Measurements from ENCODE around the gene RAB11FIP4.

RAB11FIP4 gene

DNA sequence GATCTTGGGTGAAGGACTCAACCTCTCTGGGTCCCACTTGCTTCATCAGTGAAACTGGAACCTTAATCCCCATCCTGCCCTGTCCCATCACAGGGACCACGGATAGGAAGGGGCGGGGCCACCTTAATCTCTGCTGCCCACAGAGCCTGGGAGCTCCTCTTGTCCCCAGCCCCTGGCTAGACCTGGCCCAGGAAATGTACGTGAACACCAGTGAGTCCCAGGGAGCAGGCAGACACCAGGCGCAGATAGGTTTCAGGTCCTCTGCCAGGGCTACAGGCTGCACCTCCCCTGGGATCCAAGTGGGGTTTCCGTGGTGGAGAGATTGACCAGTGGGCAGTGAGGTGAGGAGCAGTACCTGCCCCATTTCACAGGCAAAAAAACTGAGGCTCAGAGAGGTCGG, 21.0 kb downstream of the RAB11FIP4 start:
- DNase-seq: no peak

DNA sequence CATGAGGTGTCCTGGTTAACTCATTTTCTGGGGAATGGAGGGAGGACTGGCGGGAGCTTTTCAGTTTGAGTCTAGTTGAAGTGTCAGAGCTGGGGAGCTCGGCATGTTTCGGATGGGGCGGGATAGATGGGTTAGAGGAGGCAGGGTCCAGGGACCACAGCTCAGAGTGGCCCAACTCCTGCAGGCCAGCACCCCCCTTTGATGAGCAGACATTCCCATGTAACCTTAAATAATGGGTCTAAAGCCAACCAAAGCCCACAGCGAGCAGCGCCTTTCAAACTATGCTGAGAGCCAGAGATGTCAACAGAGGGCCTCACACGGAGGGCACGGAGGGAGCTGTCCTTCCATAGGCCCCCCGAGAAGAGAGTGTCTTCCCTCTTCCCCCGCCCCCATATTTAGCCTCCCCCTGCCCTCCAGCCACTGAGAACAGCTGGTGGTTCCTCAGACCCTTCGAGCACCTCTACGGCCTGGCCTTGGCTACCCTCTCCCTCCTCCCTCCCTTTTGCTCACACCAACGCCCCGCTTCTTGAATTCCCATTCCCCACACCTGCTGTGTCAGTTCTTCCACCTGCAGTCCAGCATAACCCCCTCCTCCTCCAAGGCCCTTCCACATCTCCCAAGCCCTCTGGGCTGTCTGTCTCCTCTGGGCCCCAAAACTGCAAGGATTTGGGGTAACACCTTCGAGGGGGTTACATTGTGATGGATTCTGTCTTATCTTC, 21.8 kb downstream of the RAB11FIP4 start:
- no peak for DNase-seq

DNA sequence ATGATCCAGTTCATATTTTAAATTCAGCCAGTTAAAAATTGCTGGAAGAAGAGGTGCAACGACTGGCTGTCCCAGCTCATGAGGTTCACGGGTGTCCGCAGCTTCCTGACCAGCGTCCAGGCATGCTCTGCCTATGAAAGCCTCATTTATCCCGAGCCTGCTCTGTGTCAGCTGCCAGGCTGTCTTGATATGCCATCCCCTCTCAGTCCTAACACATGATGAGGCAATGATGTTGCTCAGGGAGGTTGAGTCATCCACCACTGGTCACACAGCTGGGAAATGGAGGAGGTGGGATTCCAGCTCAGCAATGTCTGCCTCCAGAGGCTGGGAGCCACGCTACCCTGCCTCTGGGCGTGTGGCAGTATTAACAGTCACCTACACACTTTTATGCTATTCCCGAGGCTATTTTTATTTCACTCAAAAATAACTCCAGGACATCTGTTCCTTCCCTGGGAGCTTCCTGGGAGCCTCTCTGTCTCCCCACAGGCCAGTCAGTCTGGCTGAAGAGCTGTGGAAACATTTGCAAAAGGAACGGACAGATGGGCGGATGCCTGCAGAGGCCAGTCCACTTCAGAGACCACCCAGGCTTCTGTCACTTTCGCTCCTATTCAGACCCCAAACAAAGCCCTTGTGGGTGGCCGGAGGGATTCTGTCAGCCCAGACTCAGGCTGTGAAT, 22.5 kb downstream of the RAB11FIP4 start:
- DNase-seq: peak; percentile 43

DNA sequence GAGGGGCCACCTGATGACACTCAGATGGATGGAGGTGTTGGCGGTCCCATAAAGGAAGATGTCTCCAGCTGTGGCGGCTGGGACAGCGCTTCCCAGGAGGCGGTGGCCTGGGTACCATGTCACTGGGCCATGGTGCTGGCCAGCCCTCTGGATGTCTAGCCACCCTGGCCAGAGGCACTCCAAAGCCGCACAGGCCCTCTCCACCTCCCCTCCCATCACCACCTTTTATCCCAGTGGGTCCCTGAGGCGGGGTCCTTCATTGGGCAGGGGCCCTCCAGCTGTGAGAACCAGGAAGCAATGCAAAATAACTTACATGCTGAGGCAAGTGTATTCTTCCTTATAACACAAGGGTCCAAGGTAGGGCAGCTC, 23.1 kb downstream of the RAB11FIP4 start:
- DNase-seq: no peak

DNA sequence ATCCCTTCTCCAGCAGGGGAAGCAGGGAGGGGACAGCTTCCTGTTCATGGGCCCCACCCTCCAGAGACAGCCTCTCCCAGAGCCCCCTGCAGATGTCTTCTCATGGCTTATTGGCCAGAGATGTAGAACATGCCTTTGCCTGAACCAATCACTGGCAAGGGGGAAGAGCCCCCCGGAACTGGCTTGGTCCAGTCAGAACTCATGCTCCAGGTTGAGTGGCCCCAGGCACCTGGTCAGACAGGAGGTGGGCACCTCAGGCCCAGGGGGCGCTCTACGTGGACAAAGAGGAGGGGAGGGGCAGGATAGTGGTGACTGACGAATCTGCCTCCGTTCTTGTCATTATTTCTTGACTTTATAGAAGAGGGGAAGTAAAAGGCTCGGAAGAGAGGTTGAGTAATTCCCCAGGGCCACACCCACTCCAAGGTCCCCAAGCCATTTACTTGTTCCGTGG, 23.6 kb downstream of the RAB11FIP4 start:
- DNase-seq: no peak

DNA sequence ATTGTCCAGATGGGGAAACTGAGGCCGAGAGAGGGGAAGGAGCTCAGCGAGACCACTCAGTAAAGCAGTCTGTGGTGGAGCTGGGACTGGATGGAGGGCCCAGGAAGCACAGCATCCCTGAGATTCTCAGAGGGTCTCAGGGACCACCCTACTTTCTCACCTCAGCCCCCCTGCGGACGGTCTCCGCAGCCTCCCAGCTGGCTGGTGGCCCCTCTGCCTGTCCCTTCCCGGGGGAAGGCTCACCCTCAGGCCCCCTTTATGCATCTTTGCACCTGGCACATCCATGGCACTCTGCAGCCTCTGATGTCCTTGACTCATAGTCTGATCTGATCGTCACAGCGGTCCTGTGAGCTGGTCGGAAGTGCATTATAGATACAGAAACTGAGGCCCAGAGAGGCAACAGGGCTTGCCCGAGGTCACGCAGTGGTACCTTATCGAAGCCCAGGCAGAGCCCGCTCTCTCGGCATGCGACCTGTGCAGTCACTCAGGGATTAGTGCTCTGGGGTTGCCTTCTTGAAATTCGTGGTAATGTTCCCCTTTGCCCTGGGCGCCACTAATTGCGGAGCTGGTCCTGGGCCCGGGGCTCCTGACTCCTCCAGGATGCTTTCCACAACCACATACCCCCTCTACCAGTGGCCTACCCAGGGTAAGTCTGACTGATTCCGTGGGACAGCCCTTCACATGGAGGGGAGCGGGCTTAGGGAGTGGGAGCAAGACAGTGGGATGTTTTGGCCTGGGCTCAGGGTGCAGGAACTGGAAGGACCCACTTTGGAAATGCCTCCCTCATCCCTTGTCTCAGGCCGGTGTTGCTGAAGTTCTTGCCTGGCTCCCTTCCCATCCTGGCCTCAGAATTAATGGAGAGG, 24.4 kb downstream of the RAB11FIP4 start:
- DNase-seq: no peak

DNA sequence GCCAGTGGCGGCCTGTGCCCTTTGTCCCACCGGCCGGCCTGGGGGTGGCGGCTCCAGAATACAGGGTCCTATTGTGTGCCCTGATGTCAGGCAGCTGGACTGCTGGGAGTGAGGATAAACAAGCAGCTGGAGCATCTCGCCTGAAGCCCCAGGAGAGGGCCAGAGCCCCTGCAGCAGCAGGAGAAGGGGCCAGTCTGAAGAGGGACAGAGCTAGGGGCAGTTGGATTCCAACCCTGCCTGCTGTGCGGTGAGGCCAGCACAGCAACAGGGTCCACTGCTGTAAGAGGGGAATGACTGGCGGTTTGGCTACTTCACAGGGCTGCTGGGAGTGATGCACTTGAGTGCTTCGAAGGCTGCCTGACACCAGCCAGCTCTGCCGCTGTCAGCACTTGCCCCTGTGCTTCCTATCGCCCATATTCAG, 25.0 kb downstream of the RAB11FIP4 start:
- DNase-seq: no peak

DNA sequence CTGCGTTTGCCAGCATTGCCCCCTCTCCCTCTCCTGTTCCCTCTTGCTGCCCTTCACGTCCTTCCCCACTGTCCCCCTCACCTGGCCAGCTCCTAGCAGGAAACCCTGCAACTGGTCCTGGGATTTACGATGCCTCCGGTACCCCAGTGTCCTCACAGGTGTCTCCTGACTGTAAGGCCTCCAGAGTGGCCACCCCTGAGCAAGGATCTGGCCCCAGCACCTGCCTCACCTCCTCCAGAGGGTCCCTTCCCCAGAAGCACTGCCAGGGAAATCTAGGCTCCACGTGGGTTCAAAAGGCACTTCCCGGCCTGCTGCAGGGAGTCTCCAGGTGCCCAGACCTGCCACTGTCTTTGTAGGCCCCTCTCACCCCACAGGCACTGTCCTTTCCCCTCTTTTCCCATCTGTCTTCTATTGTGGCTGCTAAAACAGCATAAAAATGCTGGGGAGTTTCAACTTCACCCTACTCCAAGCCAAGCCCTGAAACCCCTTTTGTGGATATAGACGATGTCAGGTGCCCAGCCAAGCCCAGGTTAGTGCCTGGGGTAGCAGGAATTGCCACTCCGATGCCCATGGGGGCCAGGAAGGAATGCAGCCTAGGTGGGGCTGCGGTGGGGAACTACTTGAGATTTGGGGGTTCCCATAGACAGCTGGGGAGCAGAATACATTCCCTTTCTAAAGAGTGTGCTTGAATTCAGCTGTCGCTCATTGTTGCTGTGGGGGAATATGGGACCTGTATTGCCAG, 25.7 kb downstream of the RAB11FIP4 start:
- no peak for DNase-seq

DNA sequence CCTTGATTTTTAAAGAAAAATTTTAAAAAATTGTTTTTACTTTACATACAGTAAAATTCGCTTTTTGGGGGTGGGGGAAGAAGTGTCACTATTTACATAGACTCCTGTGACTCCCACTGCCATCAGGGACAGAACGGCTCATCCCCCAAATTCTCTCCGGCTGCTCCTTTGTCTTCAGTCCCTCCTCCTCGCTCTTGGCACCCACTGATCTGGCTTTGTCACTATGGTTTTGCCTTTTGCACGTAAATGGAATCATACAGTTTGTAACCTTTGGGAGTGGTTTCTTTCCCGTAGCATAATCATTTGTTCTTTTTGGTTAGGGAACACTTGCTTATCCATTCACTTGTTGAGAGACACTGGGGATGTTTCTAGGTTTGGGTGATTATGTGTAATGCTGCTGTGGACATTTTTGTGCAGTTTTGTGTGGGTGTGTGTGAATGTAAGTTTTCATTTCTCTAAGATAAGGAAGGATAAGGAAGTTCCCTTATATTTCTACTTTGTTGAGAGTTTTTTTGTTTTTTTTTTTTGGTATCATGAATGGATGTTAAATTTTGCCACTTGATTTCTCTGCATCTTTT, 27.4 kb downstream of the RAB11FIP4 start:
- DNase-seq: no peak

DNA sequence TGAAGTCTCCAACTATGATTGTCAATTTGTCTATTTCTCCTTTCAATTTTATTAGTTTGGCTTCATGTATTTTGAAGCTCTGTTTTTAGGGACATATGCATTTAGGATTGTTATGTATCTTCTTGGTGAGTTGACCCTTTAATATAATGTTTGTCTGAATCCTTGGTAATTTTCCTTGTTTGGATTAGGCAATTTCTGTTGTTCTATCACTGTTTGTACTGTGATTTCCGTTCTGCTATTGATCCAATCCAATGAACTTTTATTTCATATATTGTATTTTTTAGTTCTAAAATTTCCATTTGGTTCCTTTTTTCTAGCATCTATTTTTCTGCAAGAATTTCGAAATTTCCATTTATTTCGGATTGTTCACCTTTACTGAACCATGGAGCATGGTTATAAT, 31.0 kb downstream of the RAB11FIP4 start:
- no peak for DNase-seq

DNA sequence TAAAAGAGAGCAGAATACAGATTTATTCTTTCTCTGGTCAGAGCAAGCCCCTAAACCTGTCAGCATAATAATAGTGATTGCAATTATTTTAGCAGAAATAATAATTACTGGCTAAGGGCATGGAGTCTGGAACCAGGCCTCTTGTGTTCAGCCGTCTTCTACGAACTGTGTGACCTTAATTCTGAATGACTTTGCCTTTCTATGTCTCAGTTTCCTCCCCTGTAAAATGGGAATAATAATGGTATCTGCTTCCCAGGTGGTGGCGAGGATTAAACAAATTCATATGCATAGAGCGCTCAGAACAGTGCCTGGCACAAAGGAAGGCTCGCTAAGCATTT, 33.4 kb downstream of the RAB11FIP4 start:
- DNase-seq: no peak

DNA sequence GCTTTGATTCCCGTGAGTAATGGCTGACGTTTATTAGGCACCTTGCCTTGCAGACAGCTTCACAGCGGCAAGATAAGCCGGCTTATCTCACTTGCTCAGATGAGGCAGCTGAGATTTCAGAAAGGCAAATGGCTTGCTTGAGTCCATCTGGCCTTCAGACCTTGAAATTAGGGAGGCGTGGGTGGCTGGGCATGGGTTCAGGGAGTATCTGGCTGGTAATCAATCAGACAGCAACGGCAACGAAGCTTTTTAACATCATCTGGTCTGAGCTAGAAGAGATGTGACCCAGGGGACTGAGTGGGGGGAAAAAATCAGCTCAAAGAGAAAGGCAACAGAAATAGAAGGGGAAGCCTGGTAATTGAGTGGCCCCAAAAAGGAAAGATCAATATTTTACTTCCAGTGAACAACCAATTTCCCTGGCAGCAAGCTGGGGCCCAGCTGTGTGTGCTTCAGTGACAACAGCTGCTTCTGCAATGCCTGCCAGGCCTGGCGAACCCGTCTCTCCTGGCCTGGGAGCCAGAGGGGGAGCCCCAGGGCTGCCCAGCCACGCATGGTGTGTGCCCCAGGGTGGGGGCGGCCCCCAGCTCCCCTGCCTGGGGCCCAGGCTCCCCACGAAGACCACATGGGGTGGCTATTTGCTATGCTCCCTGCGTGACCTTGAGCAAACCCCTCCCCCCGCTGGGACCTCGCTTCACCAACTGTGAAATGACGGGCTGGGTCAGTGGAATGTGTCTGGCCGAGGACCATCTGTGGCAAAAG, 34.0 kb downstream of the RAB11FIP4 start:
- no peak for DNase-seq

DNA sequence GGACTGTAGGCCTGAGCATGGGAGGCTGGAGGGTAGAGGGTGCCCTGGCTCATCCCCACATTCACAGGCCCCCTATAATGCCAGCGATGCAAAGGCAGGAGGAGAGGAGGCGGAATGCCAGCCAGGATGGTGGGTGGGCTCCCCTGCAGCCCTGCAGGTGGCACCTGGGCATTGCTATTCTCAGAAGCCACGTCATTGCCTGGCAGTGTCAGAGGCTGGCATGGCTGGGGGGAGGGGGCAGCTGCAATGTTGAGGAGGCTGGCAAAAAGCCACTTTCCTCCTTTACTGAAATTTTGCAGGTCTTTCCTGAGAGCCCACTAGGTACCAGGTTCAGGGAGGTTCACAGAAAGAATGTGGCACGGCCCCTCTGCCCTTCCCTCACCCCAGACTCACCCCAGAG, 36.2 kb downstream of the RAB11FIP4 start:
- DNase-seq: no peak

DNA sequence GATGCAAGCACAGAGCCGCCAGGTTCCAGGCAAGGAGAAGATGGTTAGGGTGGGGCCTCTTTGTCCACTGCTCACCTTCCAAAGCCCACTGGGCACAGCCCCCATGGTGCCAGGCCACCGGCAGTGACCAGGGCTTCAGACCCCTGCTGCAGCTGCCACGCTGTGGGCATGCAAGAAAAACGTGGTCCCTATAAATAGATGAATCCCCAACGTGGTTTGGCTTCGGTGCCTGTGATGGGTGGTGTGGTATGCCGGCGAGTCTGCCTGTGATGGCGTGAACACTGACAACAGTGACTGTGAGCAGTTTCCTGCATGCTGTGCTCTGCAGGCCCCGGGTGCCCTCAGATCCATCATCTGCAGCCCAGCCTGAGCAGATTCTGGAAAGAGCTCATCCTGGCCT, 36.6 kb downstream of the RAB11FIP4 start:
- DNase-seq: no peak

DNA sequence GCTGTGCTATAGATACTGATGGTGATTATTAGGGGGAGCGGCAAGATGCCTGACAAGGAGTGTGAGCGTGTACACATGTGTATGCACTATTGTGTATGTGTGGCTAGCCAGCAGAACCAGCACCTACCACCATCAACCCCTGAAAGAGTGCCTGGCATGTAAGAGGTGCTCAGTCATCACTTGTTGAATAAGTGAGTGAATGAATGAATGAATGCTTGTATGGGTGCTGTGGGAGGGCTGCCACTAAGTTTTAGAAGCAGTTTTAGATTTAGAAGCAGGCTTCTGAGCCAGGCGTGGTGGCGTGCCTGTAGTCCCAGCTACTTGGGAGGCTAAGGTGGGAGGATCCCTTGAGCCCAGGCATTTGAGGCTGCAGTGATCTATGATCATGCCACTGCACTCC, 37.0 kb downstream of the RAB11FIP4 start:
- DNase-seq: no peak

DNA sequence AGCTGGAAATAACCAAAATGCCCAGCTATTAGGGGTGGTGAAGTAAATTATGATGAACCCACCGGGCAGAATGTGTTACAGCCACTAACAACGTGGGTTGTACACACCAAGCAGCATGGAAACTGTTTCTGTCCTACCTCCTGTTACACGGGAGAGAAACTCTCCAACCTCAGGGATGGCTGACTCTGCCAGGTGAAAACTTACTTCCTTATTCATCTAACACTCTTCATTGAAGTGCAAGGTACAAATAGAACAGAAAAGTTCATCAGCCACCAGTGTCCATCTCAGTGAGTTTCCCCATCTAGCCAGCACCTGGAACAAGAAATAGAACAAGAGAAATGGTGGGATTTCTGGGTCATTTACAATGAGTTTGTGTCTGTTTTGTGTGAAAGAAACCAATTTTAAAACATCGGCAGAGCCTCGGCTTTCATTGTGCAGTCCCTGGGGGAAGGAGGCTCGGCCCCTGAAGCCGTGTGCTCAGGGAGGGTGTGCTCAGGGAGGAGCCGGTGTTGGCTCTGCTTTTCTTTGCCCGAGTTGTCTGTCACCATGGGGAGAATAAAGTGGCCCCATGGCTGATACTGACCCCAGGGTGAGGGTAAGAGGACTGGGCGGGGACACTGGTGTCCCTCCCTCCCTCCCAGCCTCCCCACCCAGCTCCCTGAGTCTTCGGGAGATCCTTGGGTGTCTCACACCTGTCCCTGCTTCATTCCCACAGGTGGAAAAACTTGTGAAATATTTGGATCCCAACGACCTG, 39.8 kb downstream of the RAB11FIP4 start:
- DNase-seq: no peak

DNA sequence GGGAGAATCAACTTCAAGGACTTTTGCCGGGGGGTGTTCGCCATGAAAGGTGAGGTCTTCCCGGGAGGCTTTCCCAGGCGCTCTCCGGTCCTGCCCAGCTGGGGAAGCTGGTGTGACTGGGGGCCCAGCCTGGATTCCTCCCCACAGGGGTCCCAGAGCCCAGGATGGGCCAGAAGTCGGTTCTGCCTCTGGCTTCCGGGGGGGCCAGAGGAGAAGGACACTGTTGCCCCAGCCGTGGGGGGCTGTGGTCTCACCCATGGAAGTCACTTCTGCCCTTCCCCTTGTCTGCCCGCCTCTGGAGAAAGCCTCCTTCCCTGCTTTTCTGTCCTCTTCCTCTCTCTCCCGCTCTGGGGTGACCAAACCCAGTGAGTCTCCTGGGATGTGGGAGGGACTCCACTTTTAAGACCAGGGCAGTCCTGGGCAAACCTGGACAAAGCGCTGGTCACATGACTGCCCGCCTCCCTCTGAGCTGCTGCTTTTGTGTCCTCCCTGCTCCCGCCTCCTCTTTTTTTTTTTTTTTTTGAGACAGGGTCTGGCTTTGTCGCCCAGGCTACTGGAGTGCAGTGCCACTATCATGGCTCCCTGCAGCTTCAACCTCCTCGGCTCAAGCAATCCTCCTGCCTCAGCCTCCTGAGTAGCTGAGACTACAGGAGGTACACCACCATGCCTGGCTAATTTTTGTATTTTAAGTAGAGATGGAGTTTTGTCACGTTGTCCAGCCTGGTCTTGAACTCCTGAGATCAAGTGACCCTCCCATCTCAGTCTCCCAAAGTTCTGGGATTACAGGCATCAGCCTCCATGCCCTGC, 40.6 kb downstream of the RAB11FIP4 start:
- no peak for DNase-seq

DNA sequence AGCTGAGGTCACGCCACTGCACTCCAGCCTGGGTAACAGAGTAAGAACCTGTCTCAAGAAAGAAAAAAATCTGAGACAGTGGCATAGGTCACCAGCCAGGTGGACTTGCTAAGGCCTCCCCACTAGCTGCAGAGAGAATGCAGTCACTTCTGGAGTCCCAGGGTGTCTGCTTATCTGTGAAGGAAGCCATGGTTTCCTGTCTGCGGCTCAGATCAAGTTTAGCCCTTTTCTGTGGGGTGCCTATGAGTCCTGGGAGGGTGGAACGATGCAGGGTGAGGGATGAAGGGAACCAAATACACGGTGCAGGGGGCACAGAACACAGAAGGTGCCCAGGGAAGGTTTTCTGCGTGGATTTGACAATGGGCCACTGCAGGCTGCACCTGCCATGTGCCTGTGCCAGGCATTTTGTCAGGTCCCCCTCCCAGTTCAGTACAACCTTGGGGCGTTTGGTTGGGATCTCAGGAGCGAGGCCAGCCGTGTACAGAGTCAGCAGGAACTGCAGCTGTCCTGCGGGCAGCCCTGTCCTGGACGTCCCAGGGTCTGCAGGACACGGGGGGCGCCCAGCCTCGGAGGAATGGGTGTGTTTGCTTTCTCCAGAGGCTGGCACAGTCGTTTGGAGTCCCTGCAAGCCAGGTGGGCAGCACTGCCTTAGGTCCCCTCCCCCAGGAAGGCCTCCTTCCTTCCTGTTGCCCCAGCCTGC, 41.8 kb downstream of the RAB11FIP4 start:
- DNase-seq: no peak

All from T1000 (cell line).